GM18502 (cell line): ENCODE data around the gene CTXND2.
A peak's percentile ranks its signal among the peaks of the same experiment; 100 is the strongest.
"Not testable (repeated sequence)": the region's sequence is repeated elsewhere in the genome, so short reads cannot be mapped to it uniquely, and the experiment has no call there.

Experiments used
- ATAC-seq: cut with Tn5 transposase; IDR thresholded peaks from one replicate; pipeline ENCODE4 v1.9.1; 2021; ENCODE audit warnings: mild to moderate bottlenecking; ENCODE audit not compliant: unreplicated experiment, poor library complexity

The CTXND2 gene

GRCh38 chr1:150888727-150889126 is 1.8 kb downstream of the CTXND2 start:
- no peak for ATAC-seq

- peak; percentile 71 for ATAC-seq
Measured at GRCh38 chr1:150890033-150890416, 3.1 kb downstream of the CTXND2 start.

GRCh38 chr1:150893336-150893913 is 6.5 kb downstream of the CTXND2 start:
- no peak for ATAC-seq

- no peak for ATAC-seq
Measured at GRCh38 chr1:150895618-150896017, 8.7 kb downstream of the CTXND2 start.

- ATAC-seq, result not testable (repeated sequence)
Measured at GRCh38 chr1:150899795-150900194, 12.9 kb downstream of the CTXND2 start.

DNA sequence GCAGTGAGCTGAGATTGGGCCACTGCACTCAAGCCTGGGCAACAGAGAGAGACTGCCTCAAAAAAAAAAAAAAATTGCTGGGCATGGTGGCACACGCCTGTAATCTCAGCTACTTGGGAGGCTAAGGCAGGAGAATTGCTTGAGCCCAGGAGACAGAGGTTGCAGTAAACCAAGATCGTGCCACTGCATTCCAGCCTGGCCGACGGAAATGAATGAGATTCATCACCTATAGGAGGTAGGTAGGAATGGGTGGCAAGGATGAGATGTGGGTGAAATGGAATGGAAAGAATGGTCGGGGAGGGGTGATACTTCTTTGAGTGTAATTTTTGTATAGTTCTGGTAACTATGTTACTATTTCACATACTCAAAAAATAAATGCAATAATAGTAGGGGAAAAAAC is 15.4 kb downstream of the CTXND2 start:
- ATAC-seq, result no peak

GRCh38 chr1:150902751-150903150 is 15.8 kb downstream of the CTXND2 start:
- ATAC-seq, result no peak

DNA sequence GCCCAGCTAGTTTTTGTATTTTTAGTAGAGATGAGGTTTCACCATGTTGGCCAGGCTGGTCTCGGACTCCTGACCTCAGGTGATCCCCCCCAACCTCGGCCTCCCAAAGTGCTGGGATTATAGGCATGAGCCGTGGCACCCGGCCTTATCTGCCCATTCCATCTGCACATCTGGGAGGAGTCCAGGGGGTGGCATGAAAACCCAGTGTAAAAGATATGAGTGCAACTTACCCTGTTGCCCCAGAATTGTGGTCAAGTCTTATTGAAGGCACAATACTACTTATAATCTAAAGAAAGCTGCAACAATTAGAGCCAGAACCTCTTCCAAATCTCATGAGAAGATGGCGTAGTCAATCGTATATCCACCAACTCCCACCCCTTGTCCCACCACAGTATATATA is 18.4 kb downstream of the CTXND2 start:
- no peak for ATAC-seq

GRCh38 chr1:150906329-150906728 is 19.4 kb downstream of the CTXND2 start:
- no peak for ATAC-seq

DNA sequence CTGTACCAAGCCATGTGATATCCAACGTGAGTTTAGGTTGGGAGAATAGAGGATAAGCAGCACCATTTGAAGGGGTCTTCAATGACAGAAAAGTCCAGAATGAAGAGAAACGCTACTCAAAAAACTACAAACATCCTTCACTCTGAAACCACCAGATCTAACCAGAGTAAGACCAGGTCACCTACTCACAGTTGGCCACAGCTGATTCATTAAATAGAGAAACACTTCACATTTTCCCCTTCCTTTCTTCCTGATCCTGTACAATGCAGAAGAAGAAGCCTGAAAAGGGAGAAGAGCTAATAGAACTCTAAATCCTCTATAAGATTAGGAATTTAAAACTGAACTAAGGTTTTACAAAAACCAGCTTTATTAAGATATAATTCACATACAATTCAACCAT is 19.9 kb downstream of the CTXND2 start:
- ATAC-seq, result no peak

DNA sequence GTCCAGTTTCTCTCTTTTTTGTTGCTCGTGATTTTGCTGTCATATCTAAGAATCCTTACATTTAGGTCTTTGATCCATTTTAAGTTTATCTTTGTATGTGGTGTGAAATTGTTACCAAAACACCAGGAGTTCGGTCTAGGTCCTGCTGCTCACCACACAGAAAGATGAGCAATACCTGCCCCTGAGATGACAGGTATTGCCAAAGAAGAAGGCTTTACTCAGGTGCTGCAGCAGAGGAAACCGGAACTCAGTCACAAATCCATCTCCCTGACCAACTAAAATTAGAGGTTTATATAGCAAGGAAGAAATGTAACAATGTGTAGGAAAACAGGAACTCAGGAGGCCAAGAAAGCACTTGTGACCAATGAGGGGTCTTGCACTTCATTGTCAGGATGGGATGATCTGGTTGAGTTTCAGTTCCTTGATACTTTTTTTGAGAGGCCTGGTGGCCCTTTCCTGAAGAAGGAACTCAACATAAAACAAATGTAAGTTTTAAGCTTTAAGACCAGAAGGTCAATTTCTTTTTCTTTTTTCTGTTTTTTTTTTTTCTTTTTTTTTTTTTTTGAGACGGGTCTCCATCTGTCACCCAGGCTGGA is 22.7 kb downstream of the CTXND2 start:
- no peak for ATAC-seq

- no peak for ATAC-seq
Measured at GRCh38 chr1:150912623-150913022, 25.7 kb downstream of the CTXND2 start.

- no peak for ATAC-seq
Measured at GRCh38 chr1:150917387-150917786, 30.5 kb downstream of the CTXND2 start.

DNA sequence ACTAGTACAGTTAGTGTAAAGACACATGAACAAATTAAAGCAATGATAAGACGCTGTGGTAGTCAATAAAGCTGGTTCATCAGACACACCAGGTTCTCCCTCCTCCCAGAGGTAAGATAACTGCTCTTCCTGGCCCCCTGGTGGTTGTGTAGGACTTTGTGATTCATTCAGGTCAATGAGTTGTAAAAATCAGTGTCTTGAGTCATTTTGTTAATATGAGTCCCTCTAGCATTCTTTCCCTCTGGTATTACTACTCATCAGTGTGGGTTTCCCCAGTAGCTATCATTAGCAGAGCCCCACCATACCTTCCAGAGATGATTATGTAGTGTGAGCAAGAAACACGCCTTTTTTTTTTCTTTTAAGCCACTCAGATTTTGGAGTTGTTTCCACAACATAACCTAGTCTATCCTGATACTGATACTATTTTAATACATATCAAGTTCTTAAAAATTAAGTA is 35.6 kb downstream of the CTXND2 start:
- ATAC-seq, result peak; percentile 58

- ATAC-seq, result no peak
Measured at GRCh38 chr1:150925080-150925479, 38.1 kb downstream of the CTXND2 start.

DNA sequence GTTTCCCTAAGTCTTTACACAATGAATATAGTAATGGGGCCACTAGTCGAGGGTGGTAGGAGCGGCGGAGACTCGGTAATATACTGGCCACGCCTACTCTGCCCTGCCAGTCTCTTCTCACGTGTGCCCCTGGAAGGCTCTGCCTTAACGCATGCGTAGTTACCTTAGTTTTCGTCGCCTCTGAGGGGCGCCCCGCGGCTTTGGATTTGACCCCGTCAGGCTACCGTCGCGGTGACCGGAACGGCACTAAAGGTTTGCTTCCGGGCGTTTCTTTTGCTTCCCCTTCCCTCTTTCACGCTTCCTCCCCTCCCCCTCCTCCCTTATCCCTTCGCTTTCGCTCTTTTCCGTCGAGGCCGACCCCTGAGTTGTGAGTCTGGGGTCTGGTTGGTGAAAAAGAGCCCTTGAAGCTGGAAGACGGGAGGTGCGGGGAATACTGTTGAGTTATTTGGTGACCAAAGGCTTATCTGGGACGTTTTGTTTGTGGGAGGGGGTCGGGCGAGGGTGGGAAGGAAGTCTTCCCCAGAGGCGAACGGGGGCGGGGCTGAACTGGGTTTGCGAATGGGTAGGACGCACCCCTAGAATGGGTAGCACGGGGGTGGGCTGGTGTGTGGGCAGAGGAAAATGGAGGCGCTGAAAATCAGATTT is 39.3 kb downstream of the CTXND2 start, which contains the start of gene SETDB1:
Gene SETDB1 (plus strand): TSS at position 267 of the 645 bp plus-strand sequence. CDS start 1,352 bp downstream, outside the sequence.
- peak; percentile 79 for ATAC-seq

GRCh38 chr1:150927624-150928023 is 40.7 kb downstream of the CTXND2 start:
- no peak for ATAC-seq

- ATAC-seq, result no peak
Measured at GRCh38 chr1:150928286-150928685, 41.4 kb downstream of the CTXND2 start.

GRCh38 chr1:150928775-150929174 is 41.8 kb downstream of the CTXND2 start:
- ATAC-seq, result not testable (repeated sequence)

DNA sequence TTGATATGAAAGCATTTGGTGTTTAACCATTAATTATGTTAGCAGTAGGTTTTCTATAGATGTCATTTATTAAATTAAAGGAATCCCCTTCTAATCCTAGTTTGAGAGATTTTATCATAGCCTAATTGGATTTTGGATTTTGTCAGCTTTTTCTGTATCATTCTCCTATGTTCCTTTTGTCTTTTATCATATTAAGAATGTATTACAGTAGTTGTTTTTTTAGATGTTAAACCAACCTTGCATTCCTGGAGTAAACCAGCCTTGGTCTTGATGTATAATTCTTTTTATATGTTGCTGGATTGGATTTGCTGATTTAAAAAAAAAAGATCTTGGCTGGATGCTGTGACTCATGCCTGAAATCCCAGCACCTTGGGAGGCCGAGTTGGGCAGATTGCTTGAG is 44.8 kb downstream of the CTXND2 start:
- no peak for ATAC-seq

GRCh38 chr1:150944856-150945255 is 57.9 kb downstream of the CTXND2 start:
- no peak for ATAC-seq

- ATAC-seq, result no peak
Measured at GRCh38 chr1:150954708-150955107, 67.8 kb downstream of the CTXND2 start.
